IPS-18c (cell line): ENCODE data around the gene SV2C.
"Not testable (repeated sequence)": the region's sequence is repeated elsewhere in the genome, so short reads cannot be mapped to it uniquely, and the experiment has no call there.

Experiments used
- H3K4me3 ChIP-seq: 2 replicates; pipeline ENCODE4 v1.7.0; 2013; ENCODE audit warnings: low read depth, mild to moderate bottlenecking, low read length, moderate library complexity; ENCODE audit not compliant: insufficient read depth
- H3K9me3 ChIP-seq: one replicate; pipeline ENCODE4 v1.6.1; 2013; ENCODE audit warnings: mild to moderate bottlenecking, low read length, moderate library complexity; ENCODE audit not compliant: control insufficient read depth, insufficient read depth

SV2C gene

GRCh38 chr5:76209297-76209696, 126.1 kb downstream of the SV2C start:
- no peak overlapping the region for H3K4me3 ChIP-seq
- H3K9me3 ChIP-seq: no peaks in the 10 kb centered on the region

GRCh38 chr5:76210946-76211345, 127.8 kb downstream of the SV2C start:
- Histone ChIP-seq H3K4me3 (no peak overlapping the region), H3K9me3 (no peaks in the 10 kb centered on the region)

- Histone ChIP-seq H3K9me3 (no peaks in the 10 kb centered on the region), H3K4me3 (no peak overlapping the region)
These were observed 130.7 kb downstream of the SV2C start for GRCh38 chr5:76213858-76214257.

GRCh38 chr5:76216748-76217147, 133.6 kb downstream of the SV2C start:
- Histone ChIP-seq H3K9me3 (no peaks in the 10 kb centered on the region), H3K4me3 (no peak overlapping the region)

GRCh38 chr5:76219636-76220035, 136.5 kb downstream of the SV2C start:
- no peaks in the 10 kb centered on the region for H3K9me3 ChIP-seq
- H3K4me3 ChIP-seq: no peak overlapping the region

- H3K4me3 ChIP-seq: no peak overlapping the region
- no peaks in the 10 kb centered on the region for H3K9me3 ChIP-seq
These were observed 138.1 kb downstream of the SV2C start for GRCh38 chr5:76221311-76221710.

- H3K4me3 ChIP-seq: no peak overlapping the region
These were observed 139.1 kb downstream of the SV2C start for GRCh38 chr5:76222318-76222717.

GRCh38 chr5:76223696-76224095, 140.5 kb downstream of the SV2C start:
- H3K4me3 ChIP-seq: no peak overlapping the region
- no peaks in the 10 kb centered on the region for H3K9me3 ChIP-seq

More at GRCh38 chr5:76222318-76222717, 139.1 kb downstream of the SV2C start:
- H3K9me3 ChIP-seq: no peaks in the 10 kb centered on the region

- Histone ChIP-seq H3K9me3 (no peaks in the 10 kb centered on the region), H3K4me3 (no peak overlapping the region)
These were observed 141.7 kb downstream of the SV2C start for GRCh38 chr5:76224898-76225297.

GRCh38 chr5:76225336-76225735, 142.2 kb downstream of the SV2C start:
- H3K9me3 ChIP-seq: no peaks in the 10 kb centered on the region
- H3K4me3 ChIP-seq: no peak overlapping the region

- no peak overlapping the region for H3K4me3 ChIP-seq
- H3K9me3 ChIP-seq: no peaks in the 10 kb centered on the region
These were observed 146.7 kb downstream of the SV2C start for GRCh38 chr5:76229900-76230299.

GRCh38 chr5:76230711-76231285, 147.6 kb downstream of the SV2C start:
- no peak overlapping the region for H3K4me3 ChIP-seq
- H3K9me3 ChIP-seq: no peaks in the 10 kb centered on the region

- Histone ChIP-seq H3K4me3 (no peak overlapping the region), H3K9me3 (no peaks in the 10 kb centered on the region)
These were observed 151.5 kb downstream of the SV2C start for GRCh38 chr5:76234665-76235064.

- no peak overlapping the region for H3K4me3 ChIP-seq
- no peaks in the 10 kb centered on the region for H3K9me3 ChIP-seq
These were observed 153.5 kb downstream of the SV2C start for GRCh38 chr5:76236684-76237083.

GRCh38 chr5:76240336-76240735, 157.2 kb downstream of the SV2C start:
- Histone ChIP-seq H3K4me3 (no peak overlapping the region), H3K9me3 (no peaks in the 10 kb centered on the region)

GRCh38 chr5:76242155-76242554, 159.0 kb downstream of the SV2C start:
- not testable (repeated sequence) for H3K9me3 ChIP-seq, H3K4me3 ChIP-seq

- no peak overlapping the region for H3K4me3 ChIP-seq
- H3K9me3 ChIP-seq: no peaks in the 10 kb centered on the region
These were observed 162.4 kb downstream of the SV2C start for GRCh38 chr5:76245590-76245989.

- H3K4me3 ChIP-seq: no peak overlapping the region
These were observed 166.4 kb downstream of the SV2C start for GRCh38 chr5:76249621-76250020.

GRCh38 chr5:76250463-76250862, 167.3 kb downstream of the SV2C start:
- Histone ChIP-seq H3K9me3 (no peaks in the 10 kb centered on the region), H3K4me3 (no peak overlapping the region)

More at GRCh38 chr5:76249621-76250020, 166.4 kb downstream of the SV2C start:
- no peaks in the 10 kb centered on the region for H3K9me3 ChIP-seq
